GM12874 (cell line): Measurements from ENCODE around the gene C6orf15.

Experiments used
- TF ChIP-seq, protein P1 (sequence below): IDR thresholded peaks from 2 replicates; pipeline ENCODE4 v1.5.1; 2011; ENCODE audit warnings: low read depth, mild to moderate bottlenecking, control low read depth, low read length, moderate library complexity; ENCODE audit not compliant: insufficient read depth

C6orf15 gene

DNA sequence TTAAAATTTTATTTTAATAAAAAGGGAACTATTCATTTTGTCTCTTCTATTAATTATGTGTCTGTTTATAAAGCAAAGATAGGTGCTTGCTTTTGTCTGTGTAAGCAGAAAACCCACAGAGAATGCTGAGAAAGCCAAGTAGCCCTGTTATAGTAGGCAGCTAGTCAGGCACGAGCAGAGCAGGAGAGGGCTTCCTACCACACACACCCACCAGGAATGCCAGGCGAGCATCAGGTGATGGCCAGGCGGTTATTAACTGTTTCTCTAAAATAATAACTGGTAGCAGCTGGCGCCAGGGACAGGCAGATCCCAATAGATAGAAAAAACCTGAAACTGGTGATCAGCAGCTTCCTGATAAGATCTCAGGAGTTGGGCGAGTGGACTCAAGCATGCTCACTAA is 15.7 kb downstream of the C6orf15 start:
- TF ChIP-seq, protein P1, sequence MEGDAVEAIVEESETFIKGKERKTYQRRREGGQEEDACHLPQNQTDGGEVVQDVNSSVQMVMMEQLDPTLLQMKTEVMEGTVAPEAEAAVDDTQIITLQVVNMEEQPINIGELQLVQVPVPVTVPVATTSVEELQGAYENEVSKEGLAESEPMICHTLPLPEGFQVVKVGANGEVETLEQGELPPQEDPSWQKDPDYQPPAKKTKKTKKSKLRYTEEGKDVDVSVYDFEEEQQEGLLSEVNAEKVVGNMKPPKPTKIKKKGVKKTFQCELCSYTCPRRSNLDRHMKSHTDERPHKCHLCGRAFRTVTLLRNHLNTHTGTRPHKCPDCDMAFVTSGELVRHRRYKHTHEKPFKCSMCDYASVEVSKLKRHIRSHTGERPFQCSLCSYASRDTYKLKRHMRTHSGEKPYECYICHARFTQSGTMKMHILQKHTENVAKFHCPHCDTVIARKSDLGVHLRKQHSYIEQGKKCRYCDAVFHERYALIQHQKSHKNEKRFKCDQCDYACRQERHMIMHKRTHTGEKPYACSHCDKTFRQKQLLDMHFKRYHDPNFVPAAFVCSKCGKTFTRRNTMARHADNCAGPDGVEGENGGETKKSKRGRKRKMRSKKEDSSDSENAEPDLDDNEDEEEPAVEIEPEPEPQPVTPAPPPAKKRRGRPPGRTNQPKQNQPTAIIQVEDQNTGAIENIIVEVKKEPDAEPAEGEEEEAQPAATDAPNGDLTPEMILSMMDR: no peak

DNA sequence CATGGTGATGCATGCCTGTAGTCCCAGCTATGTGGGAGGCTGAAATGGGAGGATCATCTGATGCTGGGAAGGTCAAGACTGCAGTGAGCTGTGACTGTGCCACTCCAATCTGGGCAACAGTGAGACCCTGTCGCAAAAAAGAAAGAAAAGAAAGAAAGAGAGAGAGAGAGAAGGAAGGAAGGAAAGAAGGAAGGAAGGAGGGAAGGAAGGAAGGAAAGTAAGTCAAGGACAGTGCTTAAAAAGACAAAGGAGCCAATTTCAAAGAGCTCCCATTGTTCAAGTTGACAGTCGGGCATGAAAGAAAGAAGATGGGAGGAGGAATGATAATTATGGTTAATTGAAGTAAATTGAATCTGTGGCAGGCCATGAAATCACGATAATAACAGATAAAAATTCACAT is 16.2 kb downstream of the C6orf15 start:
- TF ChIP-seq, protein P1: no peak

DNA sequence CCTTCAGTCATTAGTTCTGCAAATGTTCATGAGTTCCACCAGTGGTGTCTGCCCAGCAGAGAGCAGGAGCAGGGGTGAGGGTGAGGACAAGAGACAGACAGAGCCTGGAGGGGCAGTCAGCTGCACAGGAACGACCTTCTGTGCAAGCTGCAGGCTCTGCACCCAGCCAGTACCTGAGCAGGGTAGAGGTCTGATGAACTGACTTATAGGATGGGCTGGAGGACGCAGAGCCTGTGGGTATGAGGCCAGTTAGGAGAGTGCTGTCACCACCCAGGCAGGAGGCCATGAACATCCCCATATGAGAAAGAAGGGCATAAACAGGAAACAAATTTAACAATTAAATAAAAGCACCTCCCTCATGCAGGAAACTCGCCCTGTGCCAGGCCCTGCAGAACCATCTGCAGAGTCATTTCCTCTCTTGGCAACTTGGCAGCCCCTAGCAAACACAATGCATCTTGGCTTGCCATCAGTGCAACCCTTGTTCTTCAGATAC is 17.9 kb downstream of the C6orf15 start:
- TF ChIP-seq, protein P1: no peak

DNA sequence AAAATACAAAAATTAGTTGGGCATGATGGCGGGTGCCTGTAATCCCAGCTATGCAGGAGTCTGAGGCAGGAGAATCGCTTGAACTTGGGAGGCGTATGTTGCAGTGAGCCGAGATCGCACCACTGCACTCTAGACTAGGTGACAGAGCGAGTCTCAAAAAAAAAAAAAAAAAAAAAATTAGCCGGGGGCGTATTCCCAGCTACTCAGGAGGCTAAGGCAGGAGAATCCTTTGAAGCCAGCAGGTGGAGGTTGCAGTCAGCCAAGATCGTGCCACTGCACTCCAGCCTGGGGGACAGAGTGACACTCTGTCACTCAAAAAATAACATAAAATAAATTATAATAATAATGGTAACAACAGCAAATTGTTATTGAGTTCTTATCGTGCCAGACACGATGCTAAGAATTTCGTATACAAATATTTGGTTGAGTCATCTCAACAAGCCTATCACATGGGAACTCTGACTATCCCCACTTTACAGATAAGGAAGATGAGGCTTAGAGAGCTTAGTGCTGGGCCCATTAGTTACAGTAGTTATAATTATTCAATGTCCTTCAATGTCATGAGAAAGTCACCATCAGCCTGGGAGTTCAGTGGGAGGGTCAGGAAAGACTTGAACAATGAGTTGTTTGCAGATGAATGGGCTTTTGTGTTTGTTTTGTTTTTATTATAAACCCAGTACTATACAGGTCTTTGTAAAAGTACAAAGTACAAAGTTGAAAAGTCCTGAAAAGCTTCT is 19.4 kb downstream of the C6orf15 start:
- TF ChIP-seq, protein P1: no peak

DNA sequence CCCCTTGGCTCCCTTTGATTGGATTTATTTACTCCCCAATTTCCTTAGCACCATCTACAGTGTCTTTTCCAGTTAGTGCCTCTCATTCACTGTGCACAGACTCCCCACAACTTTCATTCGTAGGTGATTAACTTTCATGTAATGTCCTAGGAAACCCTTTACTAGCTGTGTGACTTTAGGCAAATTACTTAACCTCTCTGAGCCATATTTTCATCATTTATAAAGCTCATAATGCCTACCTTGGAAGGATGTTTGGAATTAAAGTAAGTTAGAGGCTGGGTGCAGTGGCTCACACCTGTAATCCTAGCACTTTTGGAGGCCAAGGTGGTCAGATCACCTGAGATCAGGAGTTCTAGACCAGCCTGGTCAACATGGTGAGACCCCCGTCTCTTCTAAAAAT is 20.1 kb downstream of the C6orf15 start:
- TF ChIP-seq, protein P1: no peak

DNA sequence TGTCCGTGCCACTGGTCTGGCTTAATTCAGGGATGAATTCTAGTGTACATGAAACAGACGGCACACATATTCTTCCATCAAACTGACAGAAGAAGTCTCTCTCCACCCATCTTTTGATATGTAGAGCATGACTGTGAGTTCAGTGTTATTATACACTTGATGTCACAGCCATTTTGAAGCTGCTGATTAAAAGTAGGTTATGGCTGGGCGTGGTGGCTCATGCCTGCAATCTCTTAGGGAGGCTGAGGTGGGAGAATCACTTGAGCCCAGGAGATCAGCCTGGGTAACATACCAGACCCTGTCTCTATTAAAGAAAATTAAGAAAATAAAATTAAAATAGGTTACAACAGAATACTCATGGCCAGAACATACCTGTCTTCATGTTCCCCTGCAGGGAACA is 20.7 kb downstream of the C6orf15 start:
- TF ChIP-seq, protein P1: no peak

DNA sequence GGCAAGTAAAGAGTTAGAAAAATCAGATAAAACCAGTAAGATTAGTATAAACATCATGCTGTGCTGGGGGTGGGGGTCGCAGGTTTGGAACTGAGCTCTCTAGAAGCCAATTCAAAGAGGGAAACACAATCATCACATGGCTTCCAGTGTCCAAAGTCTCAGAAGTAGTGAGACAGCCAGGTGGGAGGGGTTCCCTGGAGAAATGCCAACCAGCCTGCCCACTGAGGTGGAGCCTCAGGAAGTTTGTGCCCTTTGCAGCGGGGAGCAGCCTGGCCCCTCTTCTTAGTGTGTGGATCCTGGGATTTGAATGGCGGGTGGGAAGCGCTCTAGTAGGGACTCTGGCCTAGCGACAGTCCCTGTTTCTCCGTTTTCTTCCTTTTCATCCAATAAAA is 21.4 kb downstream of the C6orf15 start:
- TF ChIP-seq, protein P1: no peak
